GM12873 (cell line): ENCODE measurements around the gene NDUFS8.

Experiments used
- TF ChIP-seq, protein P1 (sequence below): IDR thresholded peaks from 2 replicates; pipeline ENCODE4 v1.5.1; 2012; ENCODE audit warnings: low read depth, mild to moderate bottlenecking, moderate library complexity, low read length, control low read depth; ENCODE audit not compliant: insufficient read depth; ENCODE audit errors: missing control alignments

Gene NDUFS8

DNA sequence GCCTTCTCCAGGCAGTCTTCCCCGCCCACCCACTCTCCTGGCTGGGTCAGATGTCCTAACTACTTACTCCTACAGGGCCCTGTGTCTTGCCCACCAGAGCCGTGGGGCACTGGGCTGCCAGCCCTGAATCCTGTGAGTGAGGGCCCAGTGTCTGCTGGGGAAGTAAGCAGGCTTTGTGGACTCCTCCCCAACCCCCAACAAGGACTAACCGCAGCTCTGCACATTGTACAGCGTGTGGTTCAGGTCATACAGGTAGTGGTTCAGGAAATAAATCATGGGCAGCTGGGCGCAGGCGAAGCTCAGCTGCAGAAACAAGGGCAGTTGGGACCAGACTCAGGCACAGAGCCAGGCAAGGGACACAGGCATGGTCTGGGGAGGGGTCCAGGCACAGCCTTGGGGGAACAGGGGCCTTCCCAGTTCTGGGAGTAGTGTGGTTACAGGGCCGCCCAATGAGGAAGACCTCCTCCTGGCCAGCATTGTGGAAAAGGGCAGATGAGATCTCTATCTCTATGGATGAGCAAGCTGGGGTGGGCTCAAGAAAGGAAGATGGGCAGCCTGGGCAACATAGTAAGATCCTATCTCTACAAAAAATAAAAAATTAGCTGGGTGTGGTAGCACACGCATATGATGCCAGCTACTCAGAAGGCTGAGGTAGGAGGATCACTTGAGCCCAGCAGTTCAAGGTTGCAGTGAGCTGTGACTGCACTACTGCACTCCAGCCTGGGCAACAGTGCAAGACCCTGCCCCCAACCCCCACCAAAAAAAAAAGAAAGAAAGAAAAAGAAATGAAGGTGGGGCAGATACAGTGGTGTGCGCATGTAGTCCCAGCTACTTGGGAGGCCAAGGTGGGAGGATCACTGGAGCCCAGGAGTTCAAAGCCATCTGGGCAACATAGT is 32.1 kb upstream of the NDUFS8 start:
- TF ChIP-seq, protein P1, sequence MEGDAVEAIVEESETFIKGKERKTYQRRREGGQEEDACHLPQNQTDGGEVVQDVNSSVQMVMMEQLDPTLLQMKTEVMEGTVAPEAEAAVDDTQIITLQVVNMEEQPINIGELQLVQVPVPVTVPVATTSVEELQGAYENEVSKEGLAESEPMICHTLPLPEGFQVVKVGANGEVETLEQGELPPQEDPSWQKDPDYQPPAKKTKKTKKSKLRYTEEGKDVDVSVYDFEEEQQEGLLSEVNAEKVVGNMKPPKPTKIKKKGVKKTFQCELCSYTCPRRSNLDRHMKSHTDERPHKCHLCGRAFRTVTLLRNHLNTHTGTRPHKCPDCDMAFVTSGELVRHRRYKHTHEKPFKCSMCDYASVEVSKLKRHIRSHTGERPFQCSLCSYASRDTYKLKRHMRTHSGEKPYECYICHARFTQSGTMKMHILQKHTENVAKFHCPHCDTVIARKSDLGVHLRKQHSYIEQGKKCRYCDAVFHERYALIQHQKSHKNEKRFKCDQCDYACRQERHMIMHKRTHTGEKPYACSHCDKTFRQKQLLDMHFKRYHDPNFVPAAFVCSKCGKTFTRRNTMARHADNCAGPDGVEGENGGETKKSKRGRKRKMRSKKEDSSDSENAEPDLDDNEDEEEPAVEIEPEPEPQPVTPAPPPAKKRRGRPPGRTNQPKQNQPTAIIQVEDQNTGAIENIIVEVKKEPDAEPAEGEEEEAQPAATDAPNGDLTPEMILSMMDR, result no peak

DNA sequence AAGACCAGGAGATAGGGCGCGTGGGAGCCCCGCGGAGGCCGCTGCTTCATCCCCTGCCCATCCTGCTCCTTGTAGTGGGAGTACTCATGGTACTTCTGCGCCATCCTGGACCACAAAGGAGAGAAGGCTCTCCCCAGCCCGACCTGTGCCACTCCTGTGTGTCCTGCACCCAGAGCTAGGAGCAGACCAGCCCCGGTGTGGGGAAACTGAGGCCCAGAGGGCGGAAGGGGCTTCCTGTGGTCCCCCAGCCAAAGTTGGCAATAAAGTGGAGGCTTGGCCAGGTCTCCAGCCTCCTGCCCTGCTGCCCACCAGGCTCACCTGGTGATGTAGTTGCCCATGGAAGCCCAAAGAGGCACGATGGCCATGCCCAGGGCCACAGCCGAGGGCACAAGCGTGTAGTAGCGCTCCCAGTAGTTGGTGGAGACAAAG is 31.3 kb upstream of the NDUFS8 start:
- TF ChIP-seq, protein P1, result no peak

DNA sequence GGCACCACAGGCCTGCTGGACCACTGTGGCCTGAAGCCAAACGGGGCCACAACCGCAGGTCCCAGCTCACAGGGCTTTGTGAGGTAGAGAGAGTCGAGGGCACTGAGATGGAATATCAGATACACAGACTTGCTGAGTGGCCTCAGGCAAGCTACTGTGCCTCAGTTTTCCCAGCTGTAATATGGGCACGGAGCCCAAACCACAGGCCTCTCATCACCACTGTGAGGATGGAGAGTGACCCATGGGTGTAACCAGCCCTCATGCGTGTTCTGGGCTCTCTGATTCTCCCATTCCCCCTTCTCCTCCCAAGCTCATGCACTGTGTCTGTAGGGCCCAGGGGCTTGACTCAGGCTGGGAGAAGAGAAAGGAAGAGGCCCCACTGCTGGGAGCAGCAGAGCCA is 30.8 kb upstream of the NDUFS8 start:
- TF ChIP-seq, protein P1, result no peak

DNA sequence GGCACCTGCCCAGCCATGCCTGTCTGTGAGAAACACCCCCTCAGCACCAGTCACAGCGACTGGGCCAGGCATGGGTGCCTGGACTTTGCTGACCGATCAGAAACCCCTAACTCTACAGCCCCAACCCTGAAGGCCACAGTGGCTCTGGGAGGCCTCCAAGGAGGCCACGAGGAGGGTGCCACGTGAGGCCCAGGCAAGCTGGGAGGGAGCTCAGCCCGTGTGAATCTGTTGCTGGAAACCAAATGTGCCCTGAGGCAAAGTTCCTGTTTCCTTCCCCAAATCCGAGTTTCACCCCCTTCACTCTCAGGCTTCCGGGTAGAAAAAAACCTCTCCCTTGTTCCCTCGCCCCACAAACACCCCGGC is 27.9 kb upstream of the NDUFS8 start:
- TF ChIP-seq, protein P1, result no peak

DNA sequence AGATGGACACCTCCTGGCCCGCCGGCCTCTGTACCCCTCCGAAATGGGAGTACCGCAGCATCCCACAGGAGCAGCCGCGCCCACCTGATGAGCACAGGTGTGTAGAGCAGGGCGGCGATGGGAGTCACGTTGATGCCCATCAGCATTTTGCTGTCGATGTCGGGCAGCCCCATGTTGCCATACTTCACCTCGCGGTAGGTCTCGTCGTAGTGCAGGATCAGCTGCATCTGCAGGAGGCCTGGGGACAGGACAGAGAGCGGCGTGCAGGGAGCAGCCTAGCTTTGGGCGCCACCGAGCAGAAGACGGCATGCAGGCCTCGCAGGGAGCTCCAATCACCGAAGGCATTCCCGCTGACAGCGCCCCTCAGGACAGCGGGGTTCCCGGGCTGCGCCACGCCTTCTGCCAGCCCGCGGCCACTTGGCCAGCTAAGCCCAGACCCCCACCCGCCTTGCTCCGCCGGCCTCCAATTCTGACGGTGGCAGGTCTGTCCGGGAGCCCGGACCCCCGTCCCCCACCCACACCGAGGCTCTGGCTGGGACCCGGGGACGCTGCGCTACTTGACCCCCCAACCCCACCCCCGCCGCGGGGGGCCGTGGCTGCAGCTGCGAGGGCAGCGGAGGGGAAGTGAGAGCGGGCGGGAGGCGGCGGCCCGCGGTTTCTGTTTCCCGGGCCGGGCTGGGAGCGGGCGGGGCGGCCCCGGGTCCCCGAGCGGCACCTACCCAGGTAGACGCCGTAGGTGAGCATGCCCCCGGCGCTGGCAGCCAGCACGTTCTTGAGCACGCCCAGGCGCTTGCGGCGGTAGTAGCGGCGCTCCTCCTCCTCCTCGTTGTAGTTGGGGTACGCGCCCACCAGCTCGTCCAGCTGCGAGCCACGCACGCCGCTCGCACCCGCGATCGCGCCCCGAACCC is 27.3 kb upstream of the NDUFS8 start:
- TF ChIP-seq, protein P1, result no peak

DNA sequence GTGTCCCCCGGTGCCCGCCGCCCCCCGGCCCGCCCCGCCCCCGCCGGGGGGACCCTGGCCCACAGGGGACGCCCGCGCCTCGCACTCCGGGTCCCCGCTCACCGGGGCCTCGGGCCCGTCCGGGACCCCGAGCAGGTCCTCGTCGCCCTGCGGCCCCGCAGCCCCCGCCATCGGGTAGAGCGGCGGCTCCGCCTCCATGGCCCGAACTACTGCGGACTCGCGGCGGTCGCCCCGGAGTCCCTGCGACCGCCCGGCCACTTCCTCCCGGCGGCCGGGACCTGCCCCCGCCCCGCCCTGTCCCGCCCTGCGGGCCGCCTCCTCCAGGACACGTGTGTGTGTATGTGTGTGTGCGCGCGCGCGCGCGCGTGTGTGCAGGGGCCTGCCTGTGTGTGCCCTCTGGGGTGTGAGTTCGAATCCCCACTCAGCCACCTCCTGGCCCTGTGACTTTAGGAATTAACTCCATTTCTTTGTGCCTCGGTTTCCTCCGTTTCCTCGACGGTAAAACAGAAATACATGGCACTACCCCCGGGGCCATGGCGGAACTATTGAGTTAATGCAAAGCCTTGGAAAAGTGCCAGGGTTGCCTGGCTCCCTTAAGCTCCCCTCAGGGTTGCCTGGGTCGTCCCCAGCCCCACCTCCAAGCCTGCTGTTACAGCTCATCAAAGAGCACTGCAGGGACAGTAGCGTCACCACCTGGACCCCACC is 26.5 kb upstream of the NDUFS8 start, which contains the start of gene UNC93B1:
TSS of gene UNC93B1 (minus strand) at position 252 of the 705 bp plus-strand sequence. CDS start at position 198, 54 bp downstream.
- TF ChIP-seq, protein P1, result no peak
